ENCODE data around the gene SGIP1. TPM values are rescaled to one million over a fixed set of nuclear protein-coding genes. Genes with fewer than 3 reads are reported as not detected.

SGIP1 gene
- total and polyA plus RNA-seq, 2 of the 8 experiments (the other 6 are each of a cell fraction or from before 2014, with no cell fraction given) = 1.4 to 2.1 TPM

DNA sequence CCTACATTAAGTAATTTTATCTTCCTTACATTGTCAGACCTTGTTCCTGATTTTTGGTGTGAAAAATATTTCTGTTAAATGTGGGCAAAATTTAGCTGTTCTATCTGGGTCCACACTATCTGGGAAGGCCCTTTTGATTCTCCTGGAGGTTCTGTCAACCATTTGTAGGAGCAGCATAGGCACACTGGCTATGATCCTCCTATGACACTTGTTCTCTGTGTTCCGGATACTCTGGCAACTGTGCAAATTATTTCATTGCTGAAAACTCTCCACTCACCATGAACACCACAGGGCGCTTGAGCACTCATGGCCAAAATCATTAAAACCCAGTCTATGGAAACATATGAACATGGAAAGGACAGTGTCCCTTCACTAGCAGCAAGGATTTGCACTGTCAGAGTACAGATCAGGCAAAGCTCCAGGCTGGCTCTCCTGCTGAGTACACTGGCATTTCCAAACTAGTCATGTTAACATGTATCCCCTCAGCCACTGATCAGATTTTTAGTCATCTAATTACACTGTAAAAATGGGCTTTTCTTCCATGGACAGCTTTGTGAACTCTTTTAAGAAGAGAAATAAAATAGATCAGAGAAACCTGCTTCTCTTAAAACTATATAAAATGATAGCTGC, 43.9 kb upstream of the SGIP1 start:
- Histone ChIP-seq H3K36me3 (ENCODE audit: control insufficient read depth in 2 of 4, insufficient read depth in 4 of 4, low read length in 3 of 4) (no peaks in the 10 kb centered on the region), H2BK120ac (replicated peaks; ENCODE audit: low read depth, low read length) (no peak overlapping the region), H3K4ac (replicated peaks; ENCODE audit: insufficient read length, low read depth, low read length) (no peak overlapping the region), H4K5ac (ENCODE audit: insufficient read length, low read depth, low read length) (no peak overlapping the region), H2AFZ (ENCODE audit: low read length) (no peak overlapping the region), H2BK5ac (ENCODE audit: low read depth, low read length) (no peak overlapping the region), H3K4me3 (ENCODE audit: extremely low read depth in 1 of 4, insufficient read depth in 2 of 4, low read depth in 3 of 4, low read length in 4 of 4) (no peak overlapping the region), H3K18ac (ENCODE audit: extremely low read depth, low read length) (no peak overlapping the region), H2AK5ac (ENCODE audit: low read depth, low read length) (no peak overlapping the region), H2BK20ac (ENCODE audit: low read length) (no peak overlapping the region), H3K4me2 (ENCODE audit: insufficient read depth in 1 of 2, low read depth in 2 of 2, low read length in 2 of 2) (no peak overlapping the region), H4K20me1 (replicated peaks in 1 of 2; ENCODE audit: control insufficient read depth in 1 of 2, insufficient read depth in 2 of 2, low read length in 2 of 2) (no peaks in the 10 kb centered on the region), H4K8ac (ENCODE audit: extremely low read depth, insufficient read depth, low read length) (no peak overlapping the region), H3K79me1 (ENCODE audit: low read depth, low read length) (no peaks in the 10 kb centered on the region), H3K79me2 (ENCODE audit: control insufficient read depth in 1 of 2, insufficient read depth in 2 of 2, low read length in 2 of 2) (no peaks in the 10 kb centered on the region), H3K14ac (ENCODE audit: insufficient read length) (no peak overlapping the region), H3K27ac (ENCODE audit: low read depth, low read length) (no peak overlapping the region), H2BK15ac (ENCODE audit: low read length) (no peak overlapping the region), H2BK12ac (ENCODE audit: low read depth, low read length) (no peak overlapping the region), H3K4me1 (replicated peaks in 1 of 4; ENCODE audit: control insufficient read depth in 3 of 4, insufficient read depth in 4 of 4, low read length in 3 of 4) (no peaks in the 10 kb centered on the region), H3K23ac (ENCODE audit: insufficient read length) (no peak overlapping the region), H3K9ac (replicated peaks in 1 of 4; ENCODE audit: extremely low read depth in 1 of 4, low read depth in 3 of 4, low read length in 3 of 4) (no peak overlapping the region), H3K56ac (replicated peaks; ENCODE audit: insufficient read length, low read depth, low read length) (no peak overlapping the region), H3K27me3 (replicated peaks in 1 of 4; ENCODE audit: control insufficient read depth in 3 of 4, extremely low read depth in 1 of 4, insufficient read depth in 3 of 4, low read length in 3 of 4) (no peaks in the 10 kb centered on the region), H4K91ac (replicated peaks; ENCODE audit: insufficient read length, low read length) (no peak overlapping the region), H3K23me2 (ENCODE audit: low read depth, low read length) (no peaks in the 10 kb centered on the region), H3K9me3 (ENCODE audit: insufficient read depth in 2 of 2, low read depth in 1 of 2, low read length in 1 of 2) (no peaks in the 10 kb centered on the region)
- no peak for DNase-seq (ENCODE audit: low read depth in 1 of 2, low spot score in 2 of 2)
- ChIA-PET CTCF (ENCODE audit: partially characterized antibody) (interaction anchor here (1.4 to 1.5 kb wide), 2 partner anchors 12 to 44 kb away, joined by 4 read pairs; no protein-coding TSS in a partner anchor), POLR2A (ENCODE audit: partially characterized antibody) (no interaction called here)
- 69% methylated on average over 2 of the region's 2 CpGs; no CpG with 5 or more reads in 1 of the 2 experiments for WGBS, 2 experiments (ENCODE audit: extremely low coverage in 1 of 2, insufficient coverage in 1 of 2, insufficient read length in 1 of 2, insufficient replicate concordance in 2 of 2, low coverage in 1 of 2, low lambda C conversion rate in 2 of 2, missing lambda C conversion rate in 1 of 2)
- no peak for FAIRE-seq
- TF ChIP-seq BCL11A (IDR thresholded peaks at IDR 0.05; ENCODE audit: low read depth in 2 of 2, low read length in 2 of 2) (no peak), RXRA (IDR thresholded peaks at IDR 0.05; ENCODE audit: insufficient read depth, low read depth, low read length) (no peak), TCF12 (IDR thresholded peaks at IDR 0.05; ENCODE audit: low read depth, low read length) (no peak), RBBP5 (IDR thresholded peaks at IDR 0.05; ENCODE audit: borderline replicate concordance, low read depth, low read length) (no peak), CEBPB (IDR thresholded peaks at IDR 0.05; ENCODE audit: low read depth, low read length) (no peak)
